ACC112 (cell line): ENCODE measurements around the gene AHCYL1.

Source experiments
- H2AFZ ChIP-seq: fragments of 200-600 bp; sonication (generic); one replicate; pipeline ENCODE4 v1.6.0; 2017; ENCODE audit warnings: antibody characterized with exemption, low read length; ENCODE audit not compliant: unreplicated experiment
- H3K27ac ChIP-seq: fragments of 200-600 bp; sonication (generic); 2 replicates; pipeline ENCODE4 v1.5.1; 2014; ENCODE audit warnings: low read depth, mild to moderate bottlenecking, antibody characterized with exemption, low read length, moderate library complexity
- H3K27me3 ChIP-seq: fragments of 200-600 bp; sonication (generic); 2 replicates; pipeline ENCODE4 v1.6.1; 2014; ENCODE audit warnings: mild to moderate bottlenecking, antibody characterized with exemption, low read length, moderate library complexity, mixed read lengths; ENCODE audit not compliant: insufficient read depth
- H3K36me3 ChIP-seq: fragments of 200-600 bp; sonication (generic); 2 replicates; pipeline ENCODE4 v1.6.1; 2016; ENCODE audit warnings: mild to moderate bottlenecking, antibody characterized with exemption, low read length, moderate library complexity, mixed read lengths; ENCODE audit not compliant: insufficient read depth
- H3K4me1 ChIP-seq: fragments of 200-600 bp; sonication (generic); one replicate; pipeline ENCODE4 v1.6.1; 2016; ENCODE audit warnings: low read length, mixed read lengths; ENCODE audit not compliant: insufficient read depth, unreplicated experiment, control insufficient read depth
- H3K4me3 ChIP-seq: fragments of 200-600 bp; sonication (generic); 2 replicates; pipeline ENCODE4 v1.5.1; 2014; ENCODE audit warnings: mild to moderate bottlenecking, low read depth, low read length
- H3K79me2 ChIP-seq: fragments of 200-600 bp; sonication (generic); one replicate; pipeline ENCODE4 v1.6.0; 2016; ENCODE audit warnings: low read length; ENCODE audit not compliant: control insufficient read depth, unreplicated experiment, insufficient read depth

The AHCYL1 gene

DNA sequence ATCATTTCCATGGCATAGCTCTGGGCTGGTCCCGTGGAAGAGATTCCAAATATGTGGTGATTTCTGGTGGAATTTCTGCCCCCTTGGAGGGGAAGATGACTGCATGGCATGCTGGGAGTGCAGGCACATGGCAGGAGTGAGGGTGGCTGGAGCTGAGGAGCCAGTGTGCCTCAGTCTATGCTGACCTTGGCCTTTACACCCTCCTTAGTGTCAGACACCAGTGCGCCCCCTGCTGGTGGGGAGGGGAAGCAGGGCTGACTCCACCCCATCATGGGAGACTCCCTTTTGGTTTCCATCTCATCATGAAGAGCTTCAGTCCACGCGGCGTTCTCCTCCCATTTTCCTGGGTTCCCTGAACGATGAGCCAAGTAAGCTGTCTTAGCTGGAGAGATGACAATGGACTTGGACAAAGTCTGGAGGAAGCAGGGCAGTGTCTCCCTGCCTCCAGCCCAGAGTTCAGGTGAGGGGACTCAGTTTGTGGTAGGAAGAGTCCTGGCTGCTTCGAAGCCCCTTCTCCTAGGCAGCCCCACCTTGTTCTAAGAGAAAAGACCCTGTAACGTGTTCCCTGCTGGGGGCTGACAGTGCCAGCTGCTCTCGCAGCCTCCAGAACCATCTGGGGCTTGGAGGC is 75.6 kb downstream of the AHCYL1 start:
- Histone ChIP-seq H2AFZ (no peak overlapping the region), H3K4me3 (no peak overlapping the region), H3K4me1 (peaks cover 33% of the 10 kb centered on the region), H3K27me3 (no peaks in the 10 kb centered on the region), H3K79me2 (no peaks in the 10 kb centered on the region), H3K36me3 (peaks cover 7% of the 10 kb centered on the region; the same call in 1 of the 2 replicates), H3K27ac (no peak overlapping the region)

DNA sequence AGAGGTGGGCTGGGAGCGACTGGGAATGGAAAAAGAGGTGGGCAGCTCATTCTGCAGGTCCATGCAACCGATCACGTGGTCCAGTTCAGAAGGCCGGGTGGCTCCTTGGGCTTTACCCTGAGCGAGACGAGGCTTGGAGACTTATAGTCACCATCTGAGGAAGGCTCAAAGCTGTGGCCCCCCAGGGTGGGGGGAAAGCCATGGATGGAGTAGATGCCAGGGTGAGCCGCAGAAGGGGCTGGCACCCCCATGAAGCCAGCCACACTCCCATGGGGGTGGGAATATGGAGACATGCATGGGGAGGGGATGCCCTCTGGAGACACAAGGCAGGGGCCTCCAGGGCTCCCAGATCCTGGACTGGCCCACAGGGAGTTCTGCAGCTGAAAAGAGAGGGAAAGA is 76.1 kb downstream of the AHCYL1 start:
- Histone ChIP-seq H3K79me2 (no peaks in the 10 kb centered on the region), H3K27ac (no peak overlapping the region)

DNA sequence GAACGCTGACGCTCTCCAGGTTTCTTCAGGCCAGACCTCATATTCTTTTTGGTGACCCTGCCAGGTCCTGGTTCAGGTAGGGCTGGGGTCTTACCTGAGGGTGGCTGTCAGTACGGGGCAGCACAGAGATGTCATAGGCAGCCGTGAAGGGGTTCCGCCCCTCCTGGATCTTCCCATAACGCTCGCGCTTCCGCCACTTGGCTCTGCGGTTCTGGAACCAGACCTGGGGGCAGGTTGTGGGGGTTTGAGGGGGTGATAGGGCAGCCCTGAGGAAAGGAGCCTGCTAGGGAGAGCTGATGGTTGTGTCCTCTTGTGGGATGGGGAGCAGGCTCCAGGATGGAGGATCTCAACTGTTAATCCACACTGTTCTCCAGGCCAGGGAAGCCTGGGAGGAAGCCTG is 76.8 kb downstream of the AHCYL1 start:
- Histone ChIP-seq H3K27me3 (no peaks in the 10 kb centered on the region), H3K79me2 (no peaks in the 10 kb centered on the region), H2AFZ (no peak overlapping the region), H3K4me3 (no peak overlapping the region), H3K27ac (no peak overlapping the region), H3K4me1 (peaks cover 21% of the 10 kb centered on the region), H3K36me3 (peaks cover 7% of the 10 kb centered on the region; the same call in 1 of the 2 replicates)

More for the DNA sequence above, 76.1 kb downstream of the AHCYL1 start:
- no peak overlapping the region for H2AFZ ChIP-seq
- no peaks in the 10 kb centered on the region for H3K27me3 ChIP-seq
- H3K4me3 ChIP-seq = no peak overlapping the region
- H3K36me3 ChIP-seq = peaks cover 7% of the 10 kb centered on the region; the same call in 1 of the 2 replicates
- H3K4me1 ChIP-seq = peaks cover 27% of the 10 kb centered on the region

DNA sequence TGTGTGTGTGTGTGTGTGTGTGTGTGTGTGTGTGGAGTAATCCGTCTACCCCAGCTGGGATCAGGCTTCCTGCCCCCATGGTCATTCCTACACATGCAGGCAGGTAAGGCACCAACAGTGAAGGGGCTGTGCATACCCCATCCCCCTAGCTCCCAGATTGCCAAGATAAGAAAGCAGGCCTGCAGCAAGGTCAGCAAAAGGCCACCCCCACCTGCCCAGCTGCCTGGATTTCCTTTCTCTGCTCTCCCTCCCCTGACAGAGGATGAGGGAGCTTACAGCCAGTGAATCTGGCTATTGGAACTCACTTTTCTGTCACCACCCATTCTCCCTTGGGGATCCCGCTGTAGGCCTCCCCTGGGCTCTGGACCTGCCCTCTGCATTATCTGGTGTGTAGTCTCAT is 78.0 kb downstream of the AHCYL1 start:
- Histone ChIP-seq H3K4me1 (peaks cover 9% of the 10 kb centered on the region), H3K4me3 (no peak overlapping the region), H2AFZ (no peak overlapping the region), H3K36me3 (peaks cover 1% of the 10 kb centered on the region; the same call in 1 of the 2 replicates), H3K27ac (no peak overlapping the region), H3K27me3 (peaks cover 3% of the 10 kb centered on the region; the same call in 1 of the 2 replicates), H3K79me2 (no peaks in the 10 kb centered on the region)

DNA sequence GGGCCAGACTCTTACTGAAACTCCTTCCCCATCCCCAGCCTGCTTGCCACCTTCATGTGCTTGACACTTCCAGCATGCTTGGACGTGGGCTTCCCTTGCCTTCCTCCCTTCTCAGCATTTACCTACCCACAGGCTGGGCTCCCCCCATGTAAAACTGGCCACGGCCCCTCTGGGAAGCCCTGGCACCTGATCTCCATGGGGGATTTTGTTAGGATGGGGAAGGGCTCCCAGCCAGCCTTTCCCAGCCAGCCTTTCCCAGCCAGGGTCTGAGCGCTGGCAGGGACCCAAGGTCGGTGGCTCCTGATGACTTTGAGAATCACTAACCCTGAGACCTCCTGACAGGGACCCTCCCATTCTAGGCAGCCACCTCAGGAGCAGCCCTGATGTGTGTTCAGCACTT is 79.2 kb downstream of the AHCYL1 start:
- H2AFZ ChIP-seq = no peak overlapping the region
- H3K27me3 ChIP-seq = peaks cover 13% of the 10 kb centered on the region
- H3K27ac ChIP-seq = no peak overlapping the region
- H3K36me3 ChIP-seq = no peaks in the 10 kb centered on the region
- H3K4me3 ChIP-seq = no peak overlapping the region
- H3K79me2 ChIP-seq = no peaks in the 10 kb centered on the region
- no peaks in the 10 kb centered on the region for H3K4me1 ChIP-seq

DNA sequence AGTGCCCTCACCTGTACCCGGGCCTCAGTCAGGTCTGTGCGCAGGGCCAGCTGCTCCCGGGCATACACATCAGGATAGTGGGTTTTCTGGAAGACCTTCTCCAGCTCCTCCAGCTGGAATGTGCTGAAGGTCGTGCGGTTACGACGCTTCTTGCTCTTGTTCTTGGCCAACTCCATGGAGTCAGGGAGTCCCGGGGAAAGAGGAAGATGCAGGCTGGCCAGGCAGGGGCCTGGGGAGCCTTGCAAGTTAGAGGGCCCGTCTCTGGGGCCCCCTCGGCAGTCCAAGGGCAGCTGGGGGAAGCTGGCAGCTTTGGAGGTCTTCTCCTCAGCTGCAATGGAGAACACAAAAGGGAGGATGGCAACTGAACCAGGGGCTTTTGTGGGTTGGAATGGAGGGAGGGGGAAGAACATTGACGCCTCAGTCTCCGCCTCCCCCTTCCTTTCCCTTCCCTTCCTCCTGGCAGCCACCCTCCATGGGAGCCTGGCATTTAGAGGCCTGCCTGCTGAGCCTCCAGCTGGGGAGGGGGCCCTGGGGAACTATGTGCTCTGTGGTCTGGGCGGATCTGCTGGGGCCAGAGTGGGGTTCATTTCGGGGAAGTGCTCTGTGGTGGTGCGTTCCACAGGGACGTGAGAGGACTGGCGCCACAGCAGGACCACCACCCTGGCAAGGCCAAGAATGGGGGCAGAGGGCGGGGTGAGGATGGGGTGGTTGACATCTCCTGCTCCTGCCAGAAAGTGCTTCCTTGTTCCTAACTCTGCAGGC is 80.2 kb downstream of the AHCYL1 start:
- no peak overlapping the region for H3K4me3 ChIP-seq
- H2AFZ ChIP-seq = no peak overlapping the region
- no peaks in the 10 kb centered on the region for H3K36me3 ChIP-seq
- no peaks in the 10 kb centered on the region for H3K79me2 ChIP-seq
- H3K27ac ChIP-seq = no peak overlapping the region
- no peaks in the 10 kb centered on the region for H3K4me1 ChIP-seq
- H3K27me3 ChIP-seq = peaks cover 23% of the 10 kb centered on the region

DNA sequence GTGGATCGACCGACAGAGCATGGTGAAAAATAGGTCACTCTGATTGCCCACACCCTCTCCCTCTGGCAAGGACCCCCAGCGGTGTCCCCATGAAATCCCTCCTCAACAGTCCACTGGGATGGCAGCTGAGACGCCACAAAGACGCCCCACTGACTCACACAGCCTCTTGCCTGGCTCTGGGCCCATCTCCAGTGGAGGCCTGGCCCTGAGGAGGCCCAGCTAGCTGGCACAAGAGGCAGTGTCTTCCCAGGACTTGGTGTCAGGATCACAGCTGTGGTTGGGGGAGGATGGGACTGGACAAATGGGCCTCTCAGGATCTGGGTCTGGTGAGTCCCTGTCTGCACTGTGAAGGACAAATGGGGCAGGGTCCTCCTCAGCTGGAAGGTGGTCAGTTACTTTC is 81.3 kb downstream of the AHCYL1 start:
- Histone ChIP-seq H3K79me2 (no peaks in the 10 kb centered on the region), H3K27ac (no peak overlapping the region), H2AFZ (no peak overlapping the region), H3K4me3 (no peak overlapping the region), H3K27me3 (peaks cover 30% of the 10 kb centered on the region), H3K4me1 (no peaks in the 10 kb centered on the region), H3K36me3 (no peaks in the 10 kb centered on the region)

DNA sequence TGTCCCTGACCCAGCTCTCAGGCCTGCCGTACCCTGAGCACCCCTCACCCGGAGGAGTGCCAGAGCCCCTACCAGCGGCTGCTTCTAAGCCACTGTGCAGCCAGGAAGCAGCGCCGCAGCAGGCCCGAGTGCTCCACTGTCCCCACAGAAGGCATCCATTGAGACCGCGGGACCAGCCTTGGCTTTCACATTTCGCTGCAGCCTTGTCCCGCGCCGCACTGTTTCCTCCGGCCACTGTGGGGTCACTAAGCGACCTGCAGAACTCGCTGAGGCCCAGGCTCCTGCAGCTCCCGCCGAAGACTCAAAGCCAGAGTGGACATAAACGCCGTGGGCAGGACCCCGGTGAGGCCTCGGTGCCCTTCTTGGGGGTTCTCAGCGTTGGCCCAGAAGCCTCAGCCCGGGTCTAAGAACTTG is 82.9 kb downstream of the AHCYL1 start:
- no peak overlapping the region for H3K4me3 ChIP-seq

DNA sequence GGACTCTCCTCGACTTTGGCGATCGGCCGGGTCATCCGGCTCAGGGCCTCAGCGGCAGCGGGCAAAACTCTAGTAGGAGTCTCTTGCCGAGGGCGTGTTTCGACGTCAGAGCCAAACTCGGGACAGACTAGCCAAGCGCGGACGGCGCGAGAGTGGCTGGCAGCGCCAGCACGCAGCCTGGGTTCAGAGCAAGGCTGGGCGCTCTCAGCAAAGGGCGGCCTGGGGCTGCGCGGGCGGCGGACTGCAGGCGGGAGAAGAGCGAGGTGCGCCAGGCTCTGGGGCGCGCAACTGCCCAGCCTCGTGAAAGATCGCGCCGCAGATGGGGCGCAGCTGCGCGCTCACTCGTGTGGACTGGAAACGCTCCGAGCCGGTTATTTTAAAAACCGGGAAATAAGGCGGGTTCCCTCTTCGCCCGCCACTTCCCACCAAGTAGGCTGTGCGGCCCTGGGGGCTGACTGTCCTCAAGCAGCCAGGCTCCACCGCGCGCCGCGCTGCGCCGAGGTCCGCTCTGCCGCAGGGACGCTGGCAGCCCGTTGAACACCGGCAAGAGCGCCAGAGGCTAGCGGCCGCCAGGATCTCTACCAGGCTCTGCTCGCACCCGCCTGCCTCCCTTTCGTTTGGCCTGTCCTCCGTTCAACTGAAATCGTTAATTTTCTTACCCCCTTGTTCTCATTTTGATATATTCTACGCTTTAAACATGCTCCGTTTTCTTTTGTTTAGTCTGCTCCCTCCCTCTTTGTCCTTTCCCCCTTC is 83.5 kb downstream of the AHCYL1 start:
- H2AFZ ChIP-seq = no peak overlapping the region
- no peak overlapping the region for H3K4me3 ChIP-seq
- H3K4me1 ChIP-seq = no peaks in the 10 kb centered on the region

More for the DNA sequence above, 82.9 kb downstream of the AHCYL1 start:
- Histone ChIP-seq H3K79me2 (no peaks in the 10 kb centered on the region), H3K27ac (no peak overlapping the region), H3K36me3 (no peaks in the 10 kb centered on the region), H3K4me1 (no peaks in the 10 kb centered on the region), H2AFZ (no peak overlapping the region), H3K27me3 (peaks cover 46% of the 10 kb centered on the region)

DNA sequence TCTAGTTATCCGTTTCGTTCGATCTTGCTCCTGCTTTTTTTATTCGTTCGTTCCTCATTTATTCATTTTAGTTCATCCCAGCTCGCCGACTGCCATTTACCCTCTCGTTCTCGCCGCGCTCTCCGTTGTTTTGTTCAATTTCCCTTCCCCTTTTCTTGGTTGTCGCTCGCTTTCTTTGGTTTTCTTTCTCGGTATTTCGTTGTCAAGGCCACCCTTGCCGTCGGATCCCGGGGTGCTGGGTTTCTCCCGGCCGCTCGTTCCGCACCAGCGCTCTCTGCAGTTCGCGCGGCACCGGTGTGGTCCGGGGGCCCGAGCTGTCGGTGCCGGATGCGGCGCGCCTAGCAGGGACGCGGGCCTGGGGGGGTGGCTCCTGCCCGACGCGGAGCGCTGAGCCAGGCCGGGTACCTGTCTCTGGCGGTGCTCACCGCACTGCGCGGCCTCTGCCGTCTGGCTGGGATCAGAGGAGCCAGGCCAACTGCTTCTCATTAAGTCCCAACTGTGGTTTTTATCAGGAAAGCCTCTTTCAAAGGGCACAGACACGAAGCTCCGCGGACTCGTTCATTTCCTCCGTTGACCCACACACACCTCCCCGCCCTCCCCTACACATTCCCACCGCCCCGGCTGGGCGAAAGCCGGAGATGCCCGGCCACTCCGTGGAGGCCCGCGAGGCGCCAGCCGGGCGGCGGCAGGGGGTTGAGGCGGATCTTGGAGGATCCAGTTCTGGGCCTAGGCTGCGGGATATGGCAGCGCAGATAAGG is 84.3 kb downstream of the AHCYL1 start:
- no peaks in the 10 kb centered on the region for H3K36me3 ChIP-seq
- no peak overlapping the region for H2AFZ ChIP-seq
- no peaks in the 10 kb centered on the region for H3K79me2 ChIP-seq
- no peak overlapping the region for H3K27ac ChIP-seq
- H3K27me3 ChIP-seq = peaks cover 53% of the 10 kb centered on the region
- H3K4me3 ChIP-seq = no peak overlapping the region
- H3K4me1 ChIP-seq = no peaks in the 10 kb centered on the region

More for the DNA sequence above, 83.5 kb downstream of the AHCYL1 start:
- H3K27ac ChIP-seq = no peak overlapping the region
- no peaks in the 10 kb centered on the region for H3K36me3 ChIP-seq
- H3K27me3 ChIP-seq = peaks cover 50% of the 10 kb centered on the region
- no peaks in the 10 kb centered on the region for H3K79me2 ChIP-seq
